HG02884 (cell line): Measurements from ENCODE around the gene COL16A1.
A peak's percentile ranks its signal among the peaks of the same experiment; 100 is the strongest.

Experiments used
- ATAC-seq: cut with Tn5 transposase; IDR thresholded peaks from one replicate; pipeline ENCODE4 v1.9.1; 2021; ENCODE audit warnings: mild to moderate bottlenecking, moderate library complexity; ENCODE audit not compliant: unreplicated experiment

The COL16A1 gene

GRCh38 chr1:31609514-31610118 lies 94.2 kb downstream of the COL16A1 start:
- ATAC-seq = no peak

- ATAC-seq = no peak
These were observed 96.5 kb downstream of the COL16A1 start for GRCh38 chr1:31607360-31607759.

DNA sequence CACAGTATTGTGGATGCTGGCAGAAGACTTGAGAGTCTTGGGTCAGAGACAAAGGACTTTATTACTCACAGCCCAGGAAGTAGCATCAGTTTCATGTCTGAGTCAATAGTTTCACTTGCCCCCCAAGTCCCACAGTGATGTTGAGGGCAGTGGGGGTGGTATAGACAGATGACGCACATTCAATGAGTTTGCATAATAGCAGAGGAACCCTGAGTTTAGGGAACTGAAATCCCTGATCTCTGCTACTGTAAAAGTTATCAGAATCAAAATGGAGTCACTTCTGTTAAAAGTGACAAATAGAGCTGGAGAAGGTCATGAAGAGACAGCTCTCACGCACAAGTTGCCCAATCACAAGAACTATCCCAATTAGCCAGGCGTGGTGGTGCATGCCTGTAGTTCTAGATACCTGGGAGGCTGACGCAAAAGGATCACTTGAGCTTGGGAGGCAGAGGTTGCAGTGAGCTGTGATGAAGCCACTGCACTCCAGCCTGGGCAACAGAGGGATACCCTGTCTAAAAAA lies 97.8 kb downstream of the COL16A1 start:
- ATAC-seq = peak; percentile 78
